ENCODE data around the gene TOB1. TPM values are rescaled to one million over a fixed set of nuclear protein-coding genes. Genes with fewer than 3 reads are reported as not detected.

TOB1 gene
- total RNA-seq, 1 experiment from 2014 or later: 12.4 TPM

DNA sequence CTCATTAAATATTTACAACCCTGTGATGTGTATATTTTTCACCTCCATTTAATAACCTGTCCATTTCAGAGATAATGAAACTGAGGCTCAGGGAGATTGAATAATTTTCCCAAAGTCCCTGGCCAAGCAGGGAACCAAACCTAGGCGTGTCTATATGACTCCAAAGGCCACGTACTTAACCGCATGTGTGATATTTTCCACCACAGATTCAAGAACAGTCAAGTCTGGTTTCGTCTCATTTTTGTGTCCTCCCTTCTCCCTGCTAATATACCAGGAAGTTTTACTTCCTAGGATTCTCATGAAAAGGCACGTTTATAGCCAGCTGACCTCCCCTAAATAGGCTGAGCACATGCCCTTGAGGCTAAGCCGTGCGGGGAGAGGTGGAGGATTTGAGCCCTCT is 15.5 kb downstream of the TOB1 start:
- Histone ChIP-seq H3K27me3 (no peaks in the 10 kb centered on the region), H3K4me1 (peaks cover 6% of the 10 kb centered on the region; the same call in 1 of the 2 replicates), H3K36me3 (no peaks in the 10 kb centered on the region), H3K9me3 (replicated peaks) (no peaks in the 10 kb centered on the region), H3K27ac (no peak overlapping the region), H3K4me3 (no peak overlapping the region)
- no peak for DNase-seq

DNA sequence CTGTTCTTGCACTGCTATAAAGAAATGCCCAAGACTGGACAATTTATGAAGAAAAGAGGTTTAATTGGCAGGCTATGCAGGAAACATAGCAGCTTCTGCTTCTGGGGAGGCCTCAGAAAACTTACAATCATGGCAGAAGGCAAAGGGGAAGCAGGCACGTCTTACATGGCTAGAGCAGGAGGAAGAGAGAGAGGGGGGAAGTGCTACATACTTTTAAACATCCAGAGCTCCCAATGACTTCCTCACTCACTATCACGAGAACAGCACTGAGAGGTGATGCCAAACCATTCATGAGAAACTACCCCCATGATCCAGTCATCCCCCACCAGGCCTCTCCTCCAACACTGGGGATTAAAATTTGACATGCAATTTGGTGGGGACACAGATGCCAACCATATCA is 17.4 kb downstream of the TOB1 start:
- Histone ChIP-seq H3K27ac (no peak overlapping the region), H3K4me1 (no peaks in the 10 kb centered on the region), H3K27me3 (no peaks in the 10 kb centered on the region), H3K9me3 (replicated peaks) (no peaks in the 10 kb centered on the region), H3K36me3 (no peaks in the 10 kb centered on the region), H3K4me3 (no peak overlapping the region)
- DNase-seq: no peak

DNA sequence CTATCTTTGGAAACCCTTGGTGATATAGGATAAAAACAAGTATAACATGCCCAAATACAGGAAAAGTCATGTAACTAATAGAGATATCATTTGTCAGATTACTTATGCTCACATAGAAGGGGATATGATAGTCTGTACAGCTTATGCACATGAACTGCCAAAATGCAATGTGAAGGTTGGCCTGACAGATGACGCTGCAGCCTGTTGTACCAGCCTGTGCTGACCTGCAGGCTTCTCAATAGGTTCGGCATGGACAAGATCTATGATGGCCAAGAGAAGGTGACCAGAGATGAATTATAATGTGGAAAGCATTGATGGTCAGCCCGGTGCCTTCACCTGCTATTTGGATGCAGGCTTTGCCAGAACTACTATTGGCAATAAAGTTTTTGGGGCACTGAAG is 18.1 kb downstream of the TOB1 start:
- no peaks in the 10 kb centered on the region for H3K36me3 ChIP-seq
- no peak overlapping the region for H3K27ac ChIP-seq
- no peaks in the 10 kb centered on the region for H3K4me1 ChIP-seq
- H3K27me3 ChIP-seq: no peaks in the 10 kb centered on the region
- no peak for DNase-seq
- no peaks in the 10 kb centered on the region for H3K9me3 ChIP-seq (replicated peaks)
- H3K4me3 ChIP-seq: no peak overlapping the region

DNA sequence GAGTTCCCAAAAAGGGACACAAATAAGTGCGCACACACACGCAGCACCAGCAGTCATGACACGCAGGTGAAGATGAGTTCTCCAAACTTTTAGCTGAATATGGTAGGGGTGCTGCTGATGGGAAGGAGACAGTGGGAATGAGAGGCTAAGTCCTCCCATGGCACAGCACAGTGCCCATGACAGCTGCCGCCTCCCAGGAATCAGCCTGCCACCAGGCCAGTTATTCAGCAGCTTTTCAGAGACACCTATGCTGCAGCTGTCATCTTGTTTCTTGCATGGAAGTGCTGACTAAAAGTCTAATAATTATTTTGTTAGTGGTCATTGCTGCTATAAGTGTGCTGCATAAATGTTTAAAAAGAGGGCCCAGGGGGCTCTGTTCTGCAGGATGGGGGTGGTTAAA is 18.6 kb downstream of the TOB1 start:
- H3K27ac ChIP-seq: no peak overlapping the region
- no peak for DNase-seq
- no peak overlapping the region for H3K4me3 ChIP-seq
- H3K9me3 ChIP-seq (replicated peaks): no peaks in the 10 kb centered on the region
- H3K4me1 ChIP-seq: no peaks in the 10 kb centered on the region
- H3K36me3 ChIP-seq: no peaks in the 10 kb centered on the region
- H3K27me3 ChIP-seq: no peaks in the 10 kb centered on the region

DNA sequence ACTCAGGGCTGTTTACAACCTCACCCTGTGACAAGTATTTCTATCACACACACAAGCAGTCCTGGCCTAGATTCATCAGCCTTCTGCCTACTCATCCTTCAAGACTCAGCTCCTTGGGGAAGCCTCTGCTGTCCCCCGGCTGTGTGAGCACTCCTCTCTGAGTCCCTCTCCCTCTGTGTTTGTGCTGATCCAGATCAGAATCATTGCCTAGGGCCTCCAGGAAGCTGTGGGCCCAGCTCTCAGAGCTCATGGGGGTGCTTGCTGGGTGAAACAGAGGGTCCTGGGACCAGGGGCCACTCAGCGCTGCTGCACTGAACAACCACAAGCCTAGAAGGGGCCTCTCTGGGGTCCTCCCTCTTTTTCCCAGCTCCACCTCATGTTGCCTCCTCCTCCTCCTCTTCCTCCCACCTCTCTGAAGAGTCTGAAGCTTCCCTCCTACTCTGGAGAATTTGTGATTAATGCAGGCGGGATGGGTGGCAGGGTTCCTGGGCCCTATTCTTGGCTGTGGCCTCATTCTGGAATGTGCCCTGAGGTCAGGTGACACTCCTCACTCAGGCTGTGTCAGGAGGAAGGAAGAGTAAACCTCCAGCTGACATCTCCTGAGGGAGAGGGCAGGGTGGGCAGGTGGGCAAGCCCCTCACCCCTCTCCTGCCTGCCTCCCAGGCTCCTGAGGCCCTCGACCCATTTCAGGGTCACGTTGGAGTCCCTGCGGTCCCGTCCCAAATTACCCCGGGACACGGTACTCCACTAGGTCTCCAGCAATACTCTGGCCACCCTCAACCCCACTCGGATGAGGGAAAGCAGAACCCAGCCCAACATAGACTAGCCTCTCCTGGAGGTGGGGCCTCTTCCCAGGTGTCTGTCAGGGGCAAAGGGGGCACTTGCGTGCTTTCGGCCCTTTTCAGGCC is 20.7 kb downstream of the TOB1 start:
- no peak overlapping the region for H3K4me3 ChIP-seq
- H3K9me3 ChIP-seq (replicated peaks): no peaks in the 10 kb centered on the region
- H3K27me3 ChIP-seq: no peaks in the 10 kb centered on the region
- no peaks in the 10 kb centered on the region for H3K36me3 ChIP-seq
- H3K4me1 ChIP-seq: no peaks in the 10 kb centered on the region
- DNase-seq: no peak
- H3K27ac ChIP-seq: no peak overlapping the region

DNA sequence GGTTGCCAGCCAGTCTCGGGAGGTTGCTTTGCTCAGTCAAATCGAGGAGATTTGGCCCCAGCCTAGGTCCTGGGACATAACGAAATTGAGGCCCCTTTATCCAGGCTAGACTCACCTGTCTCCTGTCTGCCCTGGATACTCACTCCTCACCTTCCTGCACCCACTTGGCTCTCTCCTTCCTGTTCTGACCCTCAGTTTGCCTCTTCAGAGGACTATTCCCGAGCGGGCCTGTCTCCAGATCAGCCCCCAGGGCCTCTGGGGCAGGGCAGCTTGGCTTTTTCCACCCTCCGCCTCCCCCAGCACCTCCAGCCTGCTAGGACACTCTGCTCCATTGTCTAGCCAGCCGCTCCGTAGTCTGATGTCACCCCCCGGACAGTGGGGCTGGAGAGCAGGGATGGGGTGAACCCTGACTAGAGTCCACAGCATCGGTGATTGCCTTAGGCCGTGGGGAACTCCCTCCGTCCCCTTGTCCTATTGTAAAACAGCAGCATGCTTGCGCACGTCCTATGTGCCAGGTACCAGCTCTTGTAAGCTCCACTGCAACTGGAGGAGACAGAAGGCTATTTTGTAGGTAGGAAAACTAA is 21.9 kb downstream of the TOB1 start:
- H3K36me3 ChIP-seq: no peaks in the 10 kb centered on the region
- DNase-seq: no peak
- no peaks in the 10 kb centered on the region for H3K9me3 ChIP-seq (replicated peaks)
- H3K4me1 ChIP-seq: no peaks in the 10 kb centered on the region
- H3K27ac ChIP-seq: no peak overlapping the region
- no peak overlapping the region for H3K4me3 ChIP-seq
- H3K27me3 ChIP-seq: no peaks in the 10 kb centered on the region

DNA sequence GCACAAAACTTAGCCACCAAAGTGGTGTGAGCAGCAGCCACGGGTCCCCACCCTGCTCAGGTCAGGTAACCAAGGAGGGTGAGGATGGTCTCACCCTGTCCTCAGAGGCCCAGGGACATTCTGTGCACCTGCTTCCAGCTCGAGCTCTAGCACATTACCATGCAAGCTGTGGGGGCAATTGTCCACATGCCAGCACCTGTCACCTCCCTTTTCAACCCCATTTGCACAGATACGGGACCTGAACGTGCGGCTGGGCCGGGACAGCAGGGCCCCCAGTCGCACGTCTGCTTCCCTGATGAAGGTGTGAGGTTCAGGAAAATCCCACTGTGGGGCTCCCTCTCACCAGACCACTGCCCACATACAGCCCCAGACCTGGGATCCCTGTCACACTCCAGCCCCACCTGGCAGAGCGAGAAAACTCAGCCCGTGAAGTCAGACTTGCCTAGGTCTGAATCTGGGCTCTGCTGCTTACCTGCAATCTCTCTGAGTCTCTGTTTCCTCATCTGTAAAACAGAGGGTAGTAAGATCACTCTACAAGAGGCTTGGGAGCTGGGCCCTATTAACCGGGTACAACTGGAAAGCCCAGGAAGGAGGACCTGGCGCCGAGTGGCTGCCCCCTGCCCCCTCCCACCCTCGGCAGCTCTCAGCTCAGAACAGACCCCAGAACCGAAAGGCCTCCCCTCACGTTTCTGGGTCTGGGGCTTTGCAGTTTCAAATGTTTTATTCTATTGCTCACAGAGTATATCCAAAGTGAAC is 22.8 kb downstream of the TOB1 start:
- H3K4me3 ChIP-seq: no peak overlapping the region
- H3K36me3 ChIP-seq: no peaks in the 10 kb centered on the region
- H3K27me3 ChIP-seq: no peaks in the 10 kb centered on the region
- no peaks in the 10 kb centered on the region for H3K4me1 ChIP-seq
- no peaks in the 10 kb centered on the region for H3K9me3 ChIP-seq (replicated peaks)
- no peak for DNase-seq
- no peak overlapping the region for H3K27ac ChIP-seq

DNA sequence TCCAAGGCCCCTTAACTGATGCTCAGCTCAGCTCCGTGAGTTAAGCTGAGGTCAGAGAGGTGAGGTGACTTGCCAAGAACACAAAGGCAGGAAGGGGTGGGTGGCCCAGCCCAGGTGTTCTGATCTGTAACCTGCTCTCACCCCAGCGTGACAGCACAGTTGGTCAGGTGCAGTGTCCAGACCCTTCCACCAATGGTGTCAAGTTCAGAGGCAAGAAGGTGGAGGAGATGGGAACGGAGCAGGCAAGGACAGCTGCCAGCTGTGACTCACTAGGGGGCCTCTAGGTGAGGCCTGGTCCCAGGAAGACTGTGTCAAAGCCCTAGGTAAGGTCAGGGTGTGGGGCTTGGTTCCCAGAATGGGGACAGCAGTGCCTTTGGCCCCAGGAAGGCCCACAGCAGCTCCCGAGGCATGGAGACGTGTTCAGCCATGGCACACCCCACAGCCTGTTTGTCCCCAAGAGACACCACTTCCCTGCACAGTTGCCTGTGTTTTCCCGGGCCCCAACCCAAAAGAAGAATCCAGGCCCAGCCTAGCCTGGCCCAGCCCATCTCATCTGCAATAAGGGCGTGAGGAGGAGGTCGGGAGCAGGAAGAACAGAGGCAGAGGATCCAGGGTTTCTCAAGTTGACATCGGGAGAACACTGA is 23.5 kb downstream of the TOB1 start:
- no peak overlapping the region for H3K27ac ChIP-seq
- no peak for DNase-seq

DNA sequence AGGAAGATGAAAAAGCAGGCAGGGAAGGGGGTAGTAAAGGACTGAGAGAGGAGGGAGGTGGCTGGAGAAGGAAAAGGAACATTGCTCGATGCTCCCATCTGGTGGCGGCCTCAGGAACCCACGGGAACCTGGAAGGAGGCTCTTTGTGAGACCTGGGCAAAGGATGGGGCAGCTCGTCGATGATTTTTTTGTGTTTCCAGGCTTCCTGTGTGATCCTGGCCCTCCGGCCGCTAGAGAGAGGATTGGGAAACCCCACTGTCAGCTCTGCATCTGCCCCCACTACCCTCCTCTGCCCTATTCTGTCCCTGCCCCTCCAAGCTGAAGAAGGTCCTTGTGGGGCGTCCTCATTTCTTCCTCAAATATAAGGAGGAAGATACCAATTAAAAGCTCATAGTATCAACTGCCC is 24.2 kb downstream of the TOB1 start:
- no peak overlapping the region for H3K27ac ChIP-seq
- peak; percentile 52 to 83 for DNase-seq
- H3K4me3 ChIP-seq: no peak overlapping the region
- H3K9me3 ChIP-seq (replicated peaks): no peaks in the 10 kb centered on the region
- H3K4me1 ChIP-seq: no peaks in the 10 kb centered on the region
- H3K36me3 ChIP-seq: no peaks in the 10 kb centered on the region
- H3K27me3 ChIP-seq: no peaks in the 10 kb centered on the region

More for the DNA sequence above, 23.5 kb downstream of the TOB1 start:
- no peaks in the 10 kb centered on the region for H3K36me3 ChIP-seq
- H3K27me3 ChIP-seq: no peaks in the 10 kb centered on the region
- no peak overlapping the region for H3K4me3 ChIP-seq
- H3K9me3 ChIP-seq (replicated peaks): no peaks in the 10 kb centered on the region
- H3K4me1 ChIP-seq: no peaks in the 10 kb centered on the region

DNA sequence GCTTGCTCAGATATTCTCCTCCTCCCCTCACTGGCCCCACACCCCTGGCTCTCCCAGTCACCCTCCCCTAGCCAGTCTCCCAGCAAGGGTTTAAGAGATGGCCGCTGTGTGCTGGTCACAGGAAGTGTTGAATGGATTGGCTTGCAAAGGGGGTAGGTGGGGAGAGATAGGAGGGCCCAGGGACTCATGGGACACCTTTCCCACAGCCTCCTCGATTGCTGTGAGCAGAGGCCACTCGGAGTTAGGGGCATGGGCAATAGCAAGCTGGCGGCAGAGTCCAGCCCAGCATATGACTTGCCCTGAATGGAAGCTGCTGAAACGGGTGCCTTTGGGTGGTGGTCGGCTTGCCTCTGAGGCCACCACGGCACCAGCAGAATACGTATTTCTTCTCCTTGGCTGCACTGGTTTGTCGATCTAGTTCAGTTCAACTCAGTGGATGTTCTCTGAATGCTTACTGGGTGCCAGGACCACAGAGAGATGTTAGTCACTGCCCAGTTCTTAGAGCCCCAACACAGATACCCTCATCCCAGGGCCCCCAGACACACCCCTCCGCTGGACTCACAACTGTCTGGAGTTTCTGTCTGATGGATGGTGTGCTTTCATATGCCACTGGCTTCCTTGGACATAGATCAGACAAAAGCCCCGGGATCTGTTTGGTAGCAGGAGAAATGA is 24.7 kb downstream of the TOB1 start:
- no peak overlapping the region for H3K4me3 ChIP-seq
- H3K27ac ChIP-seq: no peak overlapping the region
- no peaks in the 10 kb centered on the region for H3K36me3 ChIP-seq
- H3K27me3 ChIP-seq: no peaks in the 10 kb centered on the region
- no peaks in the 10 kb centered on the region for H3K4me1 ChIP-seq
- no peak for DNase-seq
- H3K9me3 ChIP-seq (replicated peaks): no peaks in the 10 kb centered on the region

DNA sequence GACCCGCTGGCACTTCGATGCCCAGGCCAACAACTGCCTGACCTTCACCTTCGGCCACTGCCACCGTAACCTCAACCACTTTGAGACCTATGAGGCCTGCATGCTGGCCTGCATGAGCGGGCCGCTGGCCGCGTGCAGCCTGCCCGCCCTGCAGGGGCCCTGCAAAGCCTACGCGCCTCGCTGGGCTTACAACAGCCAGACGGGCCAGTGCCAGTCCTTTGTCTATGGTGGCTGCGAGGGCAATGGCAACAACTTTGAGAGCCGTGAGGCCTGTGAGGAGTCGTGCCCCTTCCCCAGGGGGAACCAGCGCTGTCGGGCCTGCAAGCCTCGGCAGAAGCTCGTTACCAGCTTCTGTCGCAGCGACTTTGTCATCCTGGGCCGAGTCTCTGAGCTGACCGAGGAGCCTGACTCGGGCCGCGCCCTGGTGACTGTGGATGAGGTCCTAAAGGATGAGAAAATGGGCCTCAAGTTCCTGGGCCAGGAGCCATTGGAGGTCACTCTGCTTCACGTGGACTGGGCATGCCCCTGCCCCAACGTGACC is 25.8 kb downstream of the TOB1 start:
- Histone ChIP-seq H3K9me3 (replicated peaks) (no peaks in the 10 kb centered on the region), H3K36me3 (no peaks in the 10 kb centered on the region), H3K27me3 (no peaks in the 10 kb centered on the region), H3K4me1 (no peaks in the 10 kb centered on the region), H3K27ac (no peak overlapping the region), H3K4me3 (no peak overlapping the region)
- DNase-seq: no peak

DNA sequence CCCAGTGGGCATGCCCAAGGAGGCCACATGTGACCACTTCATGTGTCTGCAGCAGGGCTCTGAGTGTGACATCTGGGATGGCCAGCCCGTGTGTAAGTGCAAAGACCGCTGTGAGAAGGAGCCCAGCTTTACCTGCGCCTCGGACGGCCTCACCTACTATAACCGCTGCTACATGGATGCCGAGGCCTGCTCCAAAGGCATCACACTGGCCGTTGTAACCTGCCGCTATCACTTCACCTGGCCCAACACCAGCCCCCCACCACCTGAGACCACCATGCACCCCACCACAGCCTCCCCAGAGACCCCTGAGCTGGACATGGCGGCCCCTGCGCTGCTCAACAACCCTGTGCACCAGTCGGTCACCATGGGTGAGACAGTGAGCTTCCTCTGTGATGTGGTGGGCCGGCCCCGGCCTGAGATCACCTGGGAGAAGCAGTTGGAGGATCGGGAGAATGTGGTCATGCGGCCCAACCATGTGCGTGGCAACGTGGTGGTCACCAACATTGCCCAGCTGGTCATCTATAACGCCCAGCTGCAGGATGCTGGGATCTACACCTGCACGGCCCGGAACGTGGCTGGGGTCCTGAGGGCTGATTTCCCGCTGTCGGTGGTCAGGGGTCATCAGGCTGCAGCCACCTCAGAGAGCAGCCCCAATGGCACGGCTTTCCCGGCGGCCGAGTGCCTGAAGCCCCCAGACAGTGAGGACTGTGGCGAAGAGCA is 26.4 kb downstream of the TOB1 start:
- Histone ChIP-seq H3K36me3 (no peaks in the 10 kb centered on the region), H3K4me1 (no peaks in the 10 kb centered on the region), H3K9me3 (replicated peaks) (no peaks in the 10 kb centered on the region), H3K27me3 (no peaks in the 10 kb centered on the region), H3K27ac (no peak overlapping the region), H3K4me3 (no peak overlapping the region)
- DNase-seq: no peak

DNA sequence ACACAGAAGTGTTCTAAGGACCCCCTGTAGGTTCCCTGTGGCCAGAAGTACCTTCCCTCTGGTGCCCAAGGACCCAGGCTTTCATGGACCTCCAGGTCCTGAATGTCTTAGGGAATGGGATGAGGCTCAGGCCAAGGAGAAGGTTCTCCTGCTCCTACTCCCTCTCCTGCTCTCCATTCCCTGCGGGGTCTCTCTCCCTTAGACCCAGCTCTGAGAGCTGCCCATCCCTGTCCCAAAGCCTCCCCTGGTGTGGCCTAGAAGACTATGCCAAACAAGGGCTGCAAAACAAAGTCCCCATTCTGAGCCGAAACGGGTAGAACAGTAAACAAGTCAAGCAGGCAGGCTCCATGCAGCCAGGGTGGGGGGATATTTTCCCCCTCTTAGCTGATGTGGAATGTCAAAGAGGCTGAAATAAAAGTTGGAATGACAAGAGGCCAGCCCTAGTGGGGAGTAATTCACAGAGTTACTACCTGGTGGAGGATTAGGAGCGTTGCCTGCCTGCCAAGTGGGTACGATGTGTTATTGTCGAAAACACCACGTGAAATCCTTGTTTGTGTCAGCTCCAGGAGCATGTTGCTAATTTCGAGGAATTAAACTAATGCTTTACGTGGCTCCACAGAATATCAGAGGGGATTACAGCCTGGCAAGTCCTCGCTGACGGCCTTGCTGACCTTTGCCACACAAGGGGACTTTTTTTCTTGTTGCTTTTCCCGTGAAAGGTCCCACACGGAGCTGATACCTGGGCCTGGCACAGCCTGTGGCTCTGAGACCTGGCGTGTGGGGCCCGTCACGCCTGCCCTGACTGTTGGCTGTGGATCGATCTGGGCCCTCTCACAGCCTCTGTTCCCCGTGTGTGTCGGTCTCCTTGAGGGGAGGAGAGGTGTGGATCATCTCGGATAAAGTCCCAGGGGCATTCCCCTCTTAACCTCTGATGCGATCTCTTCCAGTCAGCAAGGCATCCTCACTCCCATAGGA is 27.9 kb downstream of the TOB1 start:
- no peaks in the 10 kb centered on the region for H3K9me3 ChIP-seq (replicated peaks)
- no peak overlapping the region for H3K4me3 ChIP-seq
- H3K4me1 ChIP-seq: peaks cover 7% of the 10 kb centered on the region; the same call in 1 of the 2 replicates
- H3K27ac ChIP-seq: no peak overlapping the region
- no peak for DNase-seq
- no peaks in the 10 kb centered on the region for H3K36me3 ChIP-seq
- H3K27me3 ChIP-seq: 0 out of 2 replicates have a peak, but pooled peaks cover 7% of the 10 kb centered on the region
